Tibial nerve (tissue), 4 donors: Measurements from ENCODE around the gene CFHR5. TPM values are rescaled to one million over a fixed set of nuclear protein-coding genes. Genes with fewer than 3 reads are reported as not detected.

Experiments used
- DNase-seq, 2 donors: peaks; one replicate each; pipeline ENCODE4 v3.0.0-alpha.2; 2019; ENCODE audit warnings: low spot score in 2 of 2
- H3K27ac ChIP-seq, 4 donors: fragments of 200-600 bp; sonication (generic) in 3 of 4; one replicate each; pipeline ENCODE4 v1.5.1; 2017 to 2019; ENCODE audit warnings: mild to moderate bottlenecking in 1 of 4
- H3K27me3 ChIP-seq, 2 donors: fragments of 200-600 bp; sonication (generic) in 1 of 2; one replicate each; pipeline versions ENCODE4 v1.5.1 to v1.6.0; 2017 to 2019
- H3K36me3 ChIP-seq, 3 donors: fragments of 200-600 bp; sonication (generic); one replicate each; pipeline ENCODE4 v1.5.1; 2018 to 2019
- H3K4me1 ChIP-seq, 4 donors: fragments of 200-600 bp; sonication (generic) in 3 of 4; one replicate each; pipeline ENCODE4 v1.5.1; 2017 to 2019
- H3K4me3 ChIP-seq, 4 donors: fragments of 200-600 bp; sonication (generic) in 3 of 4; one replicate each; pipeline ENCODE4 v1.5.1; 2017 to 2019; ENCODE audit warnings: mild to moderate bottlenecking in 1 of 4, moderate library complexity in 1 of 4
- H3K9me3 ChIP-seq, 4 donors: fragments of 200-600 bp; sonication (generic) in 3 of 4; one replicate each; pipeline ENCODE4 v1.5.1; 2017 to 2019
- CTCF ChIP-seq, 5 experiments: fragments of 200-600 bp in 3 of 5; fragments of 450-650 bp in 2 of 5; sonication (generic) in 3 of 5; IDR thresholded peaks; one replicate each; pipeline ENCODE4 v1.5.1; 2016 to 2019; ENCODE audit warnings: antibody characterized with exemption in 5 of 5, mild to moderate bottlenecking in 3 of 5, moderate library complexity in 2 of 5
- EP300 ChIP-seq, 2 donors: sonication (generic); formaldehyde crosslinking; IDR thresholded peaks; one replicate each; pipeline ENCODE4 v1.6.1; 2017; ENCODE audit warnings: antibody characterized with exemption in 2 of 2, mild to moderate bottlenecking in 1 of 2
- POLR2A ChIP-seq, 2 donors: fragments of 450-650 bp; IDR thresholded peaks; one replicate each; pipeline ENCODE4 v1.6.1; 2017; ENCODE audit warnings: antibody characterized with exemption in 2 of 2, mild to moderate bottlenecking in 2 of 2, moderate library complexity in 2 of 2
- WGBS, 2 donors: methylation state at CpG; one replicate each; pipeline ENCODE4 v1.1.5; 2018; 5-methylcytosine and 5-hydroxymethylcytosine counted together
- total RNA-seq, 4 donors: library from RNA; depleted of rRNA; stranded (reverse); fragments of >200 nt; gene quantifications; one replicate each; pipeline ENCODE4 v1.1.0, GENCODE V29; 2016

CFHR5 gene
- total RNA-seq, 4 donors from 2014 or later, result not detected

- H3K36me3 ChIP-seq, result no peaks in the 10 kb centered on the region
- DNase-seq, result no peak
- no peak overlapping the region for H3K27ac ChIP-seq
- WGBS, 2 donors, result 63 to 80% methylated on average over 2 of the region's 2 CpGs
- H3K4me3 ChIP-seq, result no peak overlapping the region
- H3K27me3 ChIP-seq, result no peaks in the 10 kb centered on the region
- H3K9me3 ChIP-seq, result no peaks in the 10 kb centered on the region
- no peaks in the 10 kb centered on the region for H3K4me1 ChIP-seq
- TF ChIP-seq EP300 (IDR thresholded peaks at IDR 0.05) (no peak), POLR2A (IDR thresholded peaks at IDR 0.05) (no peak), CTCF (IDR thresholded peaks at IDR 0.05) (no peak)
Measured at GRCh38 chr1:197003132-197003531, 25.8 kb downstream of the CFHR5 start.

DNA sequence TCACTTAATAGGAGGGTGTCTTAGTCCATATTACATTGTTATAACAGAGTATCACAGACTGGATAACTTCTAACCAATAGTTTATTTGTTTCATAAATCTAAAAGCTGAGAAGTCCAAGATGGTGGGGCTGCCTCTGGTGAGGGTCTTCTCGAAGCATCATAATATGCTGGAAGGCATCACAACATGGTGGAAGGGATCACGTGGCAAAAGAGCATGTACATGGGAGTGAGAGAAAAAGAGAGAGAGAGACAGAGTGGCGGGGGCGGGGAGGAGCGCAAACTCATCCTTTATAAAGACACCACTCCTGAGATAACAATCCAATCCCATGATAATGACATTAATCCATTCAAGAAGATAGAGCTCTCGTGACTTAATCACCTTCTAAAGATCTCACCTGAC lies 31.5 kb downstream of the CFHR5 start:
- no peaks in the 10 kb centered on the region for H3K27me3 ChIP-seq
- H3K27ac ChIP-seq, result no peak overlapping the region
- H3K4me3 ChIP-seq, result no peak overlapping the region
- DNase-seq, result no peak
- TF ChIP-seq CTCF (IDR thresholded peaks at IDR 0.05) (no peak), POLR2A (IDR thresholded peaks at IDR 0.05) (no peak), EP300 (IDR thresholded peaks at IDR 0.05) (no peak)
- WGBS, 2 donors, result 86 to 93% methylated on average over 6 of the region's 6 CpGs
- peaks cover 0 to 16% (median 0%) of the 10 kb centered on the region in 4 donors for H3K9me3 ChIP-seq
- no peaks in the 10 kb centered on the region for H3K36me3 ChIP-seq
- no peaks in the 10 kb centered on the region for H3K4me1 ChIP-seq

- peaks cover 0 to 18% (median 0%) of the 10 kb centered on the region in 4 donors for H3K9me3 ChIP-seq
- WGBS, 2 donors, result 86 to 87% methylated on average over 1 of the region's 1 CpG
- H3K27me3 ChIP-seq, result no peaks in the 10 kb centered on the region
- no peak overlapping the region for H3K4me3 ChIP-seq
- H3K4me1 ChIP-seq, result no peaks in the 10 kb centered on the region
- no peak for DNase-seq
- H3K27ac ChIP-seq, result no peak overlapping the region
- TF ChIP-seq POLR2A (IDR thresholded peaks at IDR 0.05), result no peak
- no peak for TF ChIP-seq EP300 (IDR thresholded peaks at IDR 0.05)
- TF ChIP-seq CTCF (IDR thresholded peaks at IDR 0.05), result no peak
- H3K36me3 ChIP-seq, result no peaks in the 10 kb centered on the region
Measured at GRCh38 chr1:197011614-197012013, 34.3 kb downstream of the CFHR5 start.

DNA sequence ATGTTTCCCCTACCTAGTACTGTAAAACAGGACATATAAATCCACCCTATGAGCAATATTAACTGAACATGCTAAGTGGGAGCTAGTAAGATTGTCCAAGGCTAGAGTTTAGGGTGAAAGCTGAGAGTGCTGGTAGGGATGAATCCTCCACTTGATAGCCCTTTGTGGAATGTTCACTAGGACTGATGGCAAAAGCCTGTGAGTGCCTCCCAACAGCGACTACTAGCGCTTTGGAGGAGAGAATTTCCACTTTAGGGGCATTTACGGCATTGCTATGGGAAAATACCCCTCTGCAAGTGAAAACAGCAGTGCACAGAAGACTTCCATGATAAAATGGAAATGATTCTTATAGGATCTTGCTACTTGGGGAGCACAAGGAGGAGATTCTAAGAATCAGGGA lies 35.9 kb downstream of the CFHR5 start:
- Histone ChIP-seq H3K27ac (no peak overlapping the region), H3K36me3 (no peaks in the 10 kb centered on the region), H3K9me3 (peaks cover 0 to 18% (median 0%) of the 10 kb centered on the region in 4 donors), H3K27me3 (no peaks in the 10 kb centered on the region), H3K4me1 (no peaks in the 10 kb centered on the region), H3K4me3 (no peak overlapping the region)
- WGBS, 2 donors, result 75 to 89% methylated on average over 3 of the region's 3 CpGs
- no peak for DNase-seq
- TF ChIP-seq POLR2A (IDR thresholded peaks at IDR 0.05), result no peak
- no peak for TF ChIP-seq CTCF (IDR thresholded peaks at IDR 0.05)
- no peak for TF ChIP-seq EP300 (IDR thresholded peaks at IDR 0.05)

- no peak for DNase-seq
- Histone ChIP-seq H3K4me3 (no peak overlapping the region), H3K9me3 (peaks cover 0 to 8% (median 0%) of the 10 kb centered on the region in 4 donors), H3K27me3 (no peaks in the 10 kb centered on the region), H3K27ac (no peak overlapping the region), H3K4me1 (no peaks in the 10 kb centered on the region), H3K36me3 (no peaks in the 10 kb centered on the region)
- 67 to 91% methylated on average over 1 of the region's 1 CpG for WGBS, 2 donors
- TF ChIP-seq EP300 (IDR thresholded peaks at IDR 0.05) (no peak), POLR2A (IDR thresholded peaks at IDR 0.05) (no peak), CTCF (IDR thresholded peaks at IDR 0.05) (no peak)
Measured at GRCh38 chr1:197016751-197017150, 39.4 kb downstream of the CFHR5 start.
